Loucy (cell line): Measurements from ENCODE around the gene FLOT2.

Experiments used
- CTCF ChIP-seq: fragments of 200-600 bp; sonication (generic); conservative IDR thresholded peaks from 2 replicates; pipeline ENCODE4 v1.5.1; 2014; ENCODE audit warnings: mild to moderate bottlenecking, antibody characterized with exemption, low read length
- EZH2phosphoT487 ChIP-seq: fragments of 200-600 bp; IDR thresholded peaks from 2 replicates; pipeline ENCODE4 v1.6.1; 2018; ENCODE audit warnings: antibody characterized with exemption, mild to moderate bottlenecking, moderate library complexity, borderline replicate concordance

GRCh38 chr17:28907709-28908475 is 10.4 kb upstream of the FLOT2 start:
- no peak for TF ChIP-seq CTCF
- TF ChIP-seq EZH2phosphoT487: no peak
